IMR-90 (cell line): ENCODE results near the gene PARD3. TPM values are rescaled to one million over a fixed set of nuclear protein-coding genes. Genes with fewer than 3 reads are reported as not detected.

ENCODE experiments used
- ATAC-seq: fragments of 200-7000 bp; cut with Tn5 transposase; 2 replicates; pipeline ENCODE4 v1.9.1; 2020; ENCODE audit warnings: low read depth, mild to moderate bottlenecking, moderate library complexity
- BruUV-seq: library from RNA; stranded (reverse); fragments of 400-500 nt; replicated peaks from 2 replicates; lab custom pipeline; 2021; lab: Mats Ljungman, UMichigan
- CTCF ChIA-PET: fragments of 300-600 bp; formaldehyde crosslinking; extraction: SDS; loops from one replicate; lab custom pipeline; 2021; ENCODE audit warnings: antibody characterized with exemption; lab: Yijun Ruan, JAX
- POLR2A ChIA-PET: fragments of 300-600 bp; sonication (Branson Sonifier 250); formaldehyde crosslinking; loops from one replicate; lab custom pipeline; 2022; ENCODE audit warnings: antibody characterized with exemption; ENCODE audit not compliant: unreplicated experiment; lab: Charles Lee
- DNase-seq: peaks from one replicate; pipeline ENCODE4 v3.0.0; 2013
- H2AFZ ChIP-seq: replicated peaks from 2 replicates; pipeline ENCODE3; 2013; ENCODE audit warnings: low read length, mild to moderate bottlenecking; ENCODE audit not compliant: poor library complexity
- H2AK5ac ChIP-seq: 2 replicates; pipeline ENCODE4 v1.6.1; 2013; ENCODE audit warnings: low read depth, low read length, inconsistent platforms
- H2AK9ac ChIP-seq: replicated peaks from 2 replicates; pipeline ENCODE3; 2013; ENCODE audit warnings: mild to moderate bottlenecking, low read depth, low read length, moderate library complexity; ENCODE audit not compliant: poor library complexity
- H2BK120ac ChIP-seq: 2 replicates; pipeline ENCODE4 v1.6.1; 2013; ENCODE audit warnings: low read depth, low read length, inconsistent platforms
- H2BK15ac ChIP-seq: 3 replicates; pipeline ENCODE4 v1.6.1; 2013; ENCODE audit warnings: low read depth, low read length, inconsistent platforms
- H2BK20ac ChIP-seq: 2 replicates; pipeline ENCODE4 v1.6.1; 2013; ENCODE audit warnings: low read depth, mild to moderate bottlenecking, inconsistent platforms, low read length, moderate library complexity
- H2BK5ac ChIP-seq: 2 replicates; pipeline ENCODE4 v1.6.1; 2013; ENCODE audit warnings: mild to moderate bottlenecking, low read depth, low read length, inconsistent platforms; ENCODE audit not compliant: poor library complexity, severe bottlenecking
- H3K14ac ChIP-seq: replicated peaks from 2 replicates; pipeline ENCODE4 v1.6.1; 2013; ENCODE audit warnings: low read depth, low read length, inconsistent platforms
- H3K18ac ChIP-seq: 2 replicates; pipeline ENCODE4 v1.6.1; 2013; ENCODE audit warnings: low read depth, low read length, control low read depth
- H3K23ac ChIP-seq: 2 replicates; pipeline ENCODE4 v1.6.1; 2013; ENCODE audit warnings: low read depth, low read length, inconsistent platforms
- H3K27ac ChIP-seq: 2 replicates; pipeline ENCODE4 v1.5.1; 2013; ENCODE audit warnings: mild to moderate bottlenecking, control low read depth, low read length; ENCODE audit not compliant: insufficient read depth
- H3K27me3 ChIP-seq: 2 replicates; pipeline ENCODE4 v1.6.1; 2013; ENCODE audit warnings: low read length; ENCODE audit not compliant: control insufficient read depth, insufficient read depth
- H3K36me3 ChIP-seq: 2 replicates; pipeline ENCODE4 v1.6.1; 2013; ENCODE audit warnings: low read length, mixed read lengths; ENCODE audit not compliant: control insufficient read depth, insufficient read depth
- H3K4ac ChIP-seq: 2 replicates; pipeline ENCODE4 v1.6.1; 2013; ENCODE audit warnings: low read depth, low read length, inconsistent platforms
- H3K4me1 ChIP-seq: 2 replicates; pipeline ENCODE4 v1.6.1; 2013; ENCODE audit warnings: low read length, mixed read lengths; ENCODE audit not compliant: control insufficient read depth, insufficient read depth
- H3K4me2 ChIP-seq: 2 replicates; pipeline ENCODE4 v1.6.1; 2013; ENCODE audit warnings: low read depth, mild to moderate bottlenecking, control low read depth, low read length, moderate library complexity
- H3K4me3 ChIP-seq: 2 replicates; pipeline ENCODE4 v1.5.1; 2013; ENCODE audit warnings: low read depth, mild to moderate bottlenecking, control low read depth, low read length, moderate library complexity; ENCODE audit not compliant: insufficient read depth
- H3K56ac ChIP-seq: 2 replicates; pipeline ENCODE4 v1.6.1; 2013; ENCODE audit warnings: low read length, inconsistent platforms; ENCODE audit not compliant: insufficient read depth; ENCODE audit errors: extremely low read depth
- H3K79me1 ChIP-seq, 2 experiments: 2 replicates each; pipeline ENCODE4 v1.6.1; 2013; ENCODE audit warnings: low read length in 2 of 2, inconsistent platforms in 1 of 2, low read depth in 1 of 2
- H3K9ac ChIP-seq: 2 replicates; pipeline ENCODE4 v1.6.1; 2013; ENCODE audit warnings: low read depth, low read length, control low read depth
- H3K9me1 ChIP-seq: 2 replicates; pipeline ENCODE4 v1.6.1; 2013; ENCODE audit warnings: low read length, inconsistent platforms; ENCODE audit not compliant: insufficient read depth
- H3K9me3 ChIP-seq: 2 replicates; pipeline ENCODE4 v1.6.1; 2013; ENCODE audit warnings: low read length; ENCODE audit not compliant: control insufficient read depth, insufficient read depth
- H4K20me1 ChIP-seq: 2 replicates; pipeline ENCODE4 v1.6.1; 2013; ENCODE audit warnings: low read length, inconsistent platforms; ENCODE audit not compliant: insufficient read depth
- H4K5ac ChIP-seq: 2 replicates; pipeline ENCODE4 v1.6.1; 2013; ENCODE audit warnings: mild to moderate bottlenecking, low read depth, low read length, control low read depth
- H4K8ac ChIP-seq, 2 experiments: 2 replicates each; pipeline ENCODE4 v1.6.1; 2013; ENCODE audit warnings: low read depth in 2 of 2, low read length in 2 of 2, control low read depth in 1 of 2, inconsistent platforms in 1 of 2
- H4K91ac ChIP-seq: 2 replicates; pipeline ENCODE4 v1.6.1; 2013; ENCODE audit warnings: low read depth, low read length, inconsistent platforms; ENCODE audit not compliant: insufficient read depth
- BHLHE40 ChIP-seq: fragments of 150-350 bp; IDR thresholded peaks from 2 replicates; pipeline ENCODE4 v1.6.1; 2016; ENCODE audit warnings: mild to moderate bottlenecking, low read depth, low read length
- CEBPB ChIP-seq: IDR thresholded peaks from 2 replicates; pipeline ENCODE4 v1.6.1; 2012; ENCODE audit warnings: low read depth, low read length, improper control_type of control experiment
- FOS ChIP-seq: fragments of 150-350 bp; IDR thresholded peaks from 2 replicates; pipeline ENCODE4 v1.6.1; 2016; ENCODE audit warnings: low read depth, low read length
- MAZ ChIP-seq: IDR thresholded peaks from 2 replicates; pipeline ENCODE4 v1.6.1; 2012; ENCODE audit warnings: low read depth, mild to moderate bottlenecking, low read length, improper control_type of control experiment, moderate library complexity, borderline replicate concordance
- MXI1 ChIP-seq: IDR thresholded peaks from 2 replicates; pipeline ENCODE4 v1.6.1; 2012; ENCODE audit warnings: low read depth, mild to moderate bottlenecking, low read length, moderate library complexity, borderline replicate concordance
- NFE2L2 ChIP-seq: fragments of 150-350 bp; IDR thresholded peaks from 2 replicates; pipeline ENCODE4 v1.6.1; 2016; ENCODE audit warnings: low read depth, mild to moderate bottlenecking, low read length
- POLR2A ChIP-seq: IDR thresholded peaks from 2 replicates; pipeline ENCODE4 v1.6.1; 2012; ENCODE audit warnings: mild to moderate bottlenecking, low read depth, low read length
- RAD21 ChIP-seq: IDR thresholded peaks from 2 replicates; pipeline ENCODE4 v1.6.1; 2012; ENCODE audit warnings: low read length, improper control_type of control experiment
- RCOR1 ChIP-seq: IDR thresholded peaks from 2 replicates; pipeline ENCODE4 v1.6.1; 2012; ENCODE audit warnings: mild to moderate bottlenecking, low read length, improper control_type of control experiment; ENCODE audit not compliant: insufficient replicate concordance
- SMC3 ChIP-seq: fragments of 150-350 bp; IDR thresholded peaks from 2 replicates; pipeline ENCODE4 v1.6.1; 2016; ENCODE audit warnings: low read depth, mild to moderate bottlenecking, antibody characterized with exemption, low read length, moderate library complexity
- WGBS, 2 experiments: methylation state at CpG; one replicate each; pipeline versions ENCODE4 v1.1.5 to v1.1.7; 2013; ENCODE audit warnings: missing lambda C conversion rate in 2 of 2; ENCODE audit not compliant: insufficient read length in 1 of 2; ENCODE audit errors: extremely low coverage in 2 of 2; 5-methylcytosine and 5-hydroxymethylcytosine counted together
- dilution Hi-C: fragments of 300-500 bp; cut with HindIII; formaldehyde crosslinking; loops from one replicate; pipeline ENCODE4 v1.14.3; 2018; ENCODE audit warnings: low sequenced_read_pairs; ENCODE audit not compliant: unreplicated experiment
- in situ Hi-C: fragments of 300-500 bp; cut with MboI; formaldehyde crosslinking; loops from 3 replicates; pipeline ENCODE4 v1.14.3; 2019; ENCODE audit warnings: low sequenced_read_pairs, inconsistent platforms, mixed read lengths
- intact Hi-C: fragments of 100-400 bp; cut with micrococcal nuclease; formaldehyde crosslinking; loops from 2 replicates; pipeline ENCODE4 v1.10.0; 2022
- polyA plus RNA-seq, 3 experiments: library from polyadenylated mRNA; depleted of rRNA; stranded (reverse); fragments of >200 nt; gene quantifications; 2 replicates each; pipeline ENCODE4 v1.2.3, GENCODE V29; 2012; ENCODE audit warnings: low replicate concordance in 1 of 3
- total RNA-seq: library from RNA; depleted of rRNA; stranded (reverse); fragments of >200 nt; gene quantifications from 2 replicates; pipeline ENCODE4 v1.2.3, GENCODE V29; 2012
- TF ChIP-seq, protein P1 (sequence below): conservative IDR thresholded peaks from 2 replicates; pipeline ENCODE4 v1.5.1; 2012; ENCODE audit warnings: mild to moderate bottlenecking, low read depth, low read length, improper control_type of control experiment
- TF ChIP-seq, protein P2 (sequence below): fragments of 150-350 bp; IDR thresholded peaks from 2 replicates; pipeline ENCODE4 v1.6.1; 2016; ENCODE audit warnings: low read depth, mild to moderate bottlenecking, low read length, moderate library complexity, borderline replicate concordance

PARD3 gene
- total and polyA plus RNA-seq, 2 of the 4 experiments (the other 2 are of a cell fraction) = 14.6 to 37.5 TPM

DNA sequence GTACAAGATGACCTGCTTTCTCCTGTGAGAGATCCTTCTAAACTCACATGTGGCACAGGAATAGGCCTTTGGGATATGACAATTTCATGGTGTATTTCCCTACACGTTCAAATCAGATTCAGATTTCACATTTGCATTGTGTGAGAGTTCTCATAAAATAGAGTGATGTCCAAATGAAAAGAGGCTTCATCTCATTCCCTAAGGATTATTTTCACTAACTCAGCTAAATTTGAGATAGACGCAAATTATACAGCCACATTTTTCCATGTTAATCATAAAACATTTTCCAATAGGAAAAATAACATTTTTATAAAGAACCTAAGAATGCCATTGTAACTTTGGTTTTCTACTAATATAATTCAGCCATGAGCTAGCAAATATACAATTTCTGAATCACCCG lies 35.5 kb upstream of the PARD3 start:
- no peak for DNase-seq
- Histone ChIP-seq H3K4me3 (no peak overlapping the region), H2BK120ac (no peak overlapping the region), H3K23ac (no peak overlapping the region), H2BK15ac (no peak overlapping the region), H3K36me3 (no peaks in the 10 kb centered on the region), H3K27me3 (peaks cover 7% of the 10 kb centered on the region), H2AK5ac (no peak overlapping the region), H4K20me1 (no peaks in the 10 kb centered on the region), H4K5ac (no peak overlapping the region), H3K27ac (no peak overlapping the region), H3K9ac (no peak overlapping the region), H3K56ac (no peak overlapping the region), H3K79me1 (no peaks in the 10 kb centered on the region), H3K9me3 (no peaks in the 10 kb centered on the region), H3K4me1 (no peaks in the 10 kb centered on the region), H3K9me1 (no peaks in the 10 kb centered on the region), H2BK5ac (no peak overlapping the region), H2AFZ (no peak overlapping the region), H2AK9ac (no peak overlapping the region), H4K91ac (no peak overlapping the region), H3K4ac (no peak overlapping the region), H3K14ac (no peak overlapping the region), H4K8ac (no peak overlapping the region), H2BK20ac (no peak overlapping the region), H3K4me2 (no peak overlapping the region), H3K18ac (no peak overlapping the region)
- dilution Hi-C loops (no loop called here), intact Hi-C loops (no loop called here), in situ Hi-C loops (no loop called here)
- BruUV-seq = no TSS peak
- CTCF ChIA-PET = no interaction called here
- TF ChIP-seq, protein P1, sequence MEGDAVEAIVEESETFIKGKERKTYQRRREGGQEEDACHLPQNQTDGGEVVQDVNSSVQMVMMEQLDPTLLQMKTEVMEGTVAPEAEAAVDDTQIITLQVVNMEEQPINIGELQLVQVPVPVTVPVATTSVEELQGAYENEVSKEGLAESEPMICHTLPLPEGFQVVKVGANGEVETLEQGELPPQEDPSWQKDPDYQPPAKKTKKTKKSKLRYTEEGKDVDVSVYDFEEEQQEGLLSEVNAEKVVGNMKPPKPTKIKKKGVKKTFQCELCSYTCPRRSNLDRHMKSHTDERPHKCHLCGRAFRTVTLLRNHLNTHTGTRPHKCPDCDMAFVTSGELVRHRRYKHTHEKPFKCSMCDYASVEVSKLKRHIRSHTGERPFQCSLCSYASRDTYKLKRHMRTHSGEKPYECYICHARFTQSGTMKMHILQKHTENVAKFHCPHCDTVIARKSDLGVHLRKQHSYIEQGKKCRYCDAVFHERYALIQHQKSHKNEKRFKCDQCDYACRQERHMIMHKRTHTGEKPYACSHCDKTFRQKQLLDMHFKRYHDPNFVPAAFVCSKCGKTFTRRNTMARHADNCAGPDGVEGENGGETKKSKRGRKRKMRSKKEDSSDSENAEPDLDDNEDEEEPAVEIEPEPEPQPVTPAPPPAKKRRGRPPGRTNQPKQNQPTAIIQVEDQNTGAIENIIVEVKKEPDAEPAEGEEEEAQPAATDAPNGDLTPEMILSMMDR = no peak
- TF ChIP-seq, protein P2, sequence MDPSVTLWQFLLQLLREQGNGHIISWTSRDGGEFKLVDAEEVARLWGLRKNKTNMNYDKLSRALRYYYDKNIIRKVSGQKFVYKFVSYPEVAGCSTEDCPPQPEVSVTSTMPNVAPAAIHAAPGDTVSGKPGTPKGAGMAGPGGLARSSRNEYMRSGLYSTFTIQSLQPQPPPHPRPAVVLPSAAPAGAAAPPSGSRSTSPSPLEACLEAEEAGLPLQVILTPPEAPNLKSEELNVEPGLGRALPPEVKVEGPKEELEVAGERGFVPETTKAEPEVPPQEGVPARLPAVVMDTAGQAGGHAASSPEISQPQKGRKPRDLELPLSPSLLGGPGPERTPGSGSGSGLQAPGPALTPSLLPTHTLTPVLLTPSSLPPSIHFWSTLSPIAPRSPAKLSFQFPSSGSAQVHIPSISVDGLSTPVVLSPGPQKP = no peak
- TF ChIP-seq SMC3 = no peak
- TF ChIP-seq MAZ = no peak
- no peak for TF ChIP-seq POLR2A
- TF ChIP-seq MXI1 = no peak
- TF ChIP-seq RAD21 = no peak
- no peak for TF ChIP-seq NFE2L2
- TF ChIP-seq RCOR1 = no peak
- TF ChIP-seq CEBPB = no peak
- no peak for TF ChIP-seq FOS
- TF ChIP-seq BHLHE40 = no peak
- WGBS, 2 experiments = no CpG with 5 or more reads among the region's 3 CpGs
- POLR2A ChIA-PET = no interaction called here
- ATAC-seq = no peak
